C4-2B (cell line): Measurements from ENCODE around the gene NKRF.

Source experiments
- H3K27ac ChIP-seq: fragments of 450-650 bp; 2 replicates; pipeline ENCODE4 v1.5.1; 2017
- CTCF ChIP-seq: fragments of 450-650 bp; conservative IDR thresholded peaks from 2 replicates; pipeline ENCODE4 v1.5.1; 2017; ENCODE audit warnings: mild to moderate bottlenecking
- ZFX ChIP-seq: fragments of 450-650 bp; IDR thresholded peaks from 2 replicates; pipeline ENCODE4 v1.6.1; 2017

NKRF gene

GRCh38 chrX:119606280-119607017 lies at the start of gene NKRF:
Gene NKRF (minus strand): TSS chrX:119606424.
- peak within 1 kb of the TSS; percentile 93 for H3K27ac ChIP-seq
- TF ChIP-seq CTCF, result no peak
- no peak for TF ChIP-seq ZFX

GRCh38 chrX:119655125-119655524 lies 48.9 kb upstream of the NKRF start:
- H3K27ac ChIP-seq, result no peak overlapping the region
- TF ChIP-seq ZFX (no peak), CTCF (no peak)

- TF ChIP-seq ZFX, result no peak
- TF ChIP-seq CTCF, result no peak
- H3K27ac ChIP-seq, result no peak overlapping the region
Measured at GRCh38 chrX:119654112-119654531, 47.9 kb upstream of the NKRF start.

- TF ChIP-seq CTCF, result no peak
- TF ChIP-seq ZFX, result no peak
- no peak overlapping the region for H3K27ac ChIP-seq
Measured at GRCh38 chrX:119648421-119648775, 42.2 kb upstream of the NKRF start.

- TF ChIP-seq CTCF, result no peak
- TF ChIP-seq ZFX, result no peak
- H3K27ac ChIP-seq, result no peak overlapping the region
Measured at GRCh38 chrX:119647552-119648420, 41.6 kb upstream of the NKRF start.

- H3K27ac ChIP-seq, result no peak overlapping the region
Measured at GRCh38 chrX:119647089-119647488, 40.9 kb upstream of the NKRF start.

More at GRCh38 chrX:119647089-119647488, 40.9 kb upstream of the NKRF start:
- no peak for TF ChIP-seq CTCF
